Heart left ventricle (tissue), 13 donors: ENCODE results near the gene HS3ST1.

Source experiments
- POLR2A ChIP-seq, 2 donors: fragments of 450-650 bp; IDR thresholded peaks; one replicate each; pipeline ENCODE4 v1.6.1; 2017; ENCODE audit warnings: antibody characterized with exemption in 2 of 2, mild to moderate bottlenecking in 2 of 2, moderate library complexity in 2 of 2
- TF ChIP-seq, protein P1 (sequence below), 12 donors: fragments of 200-600 bp; sonication (generic) in 4 of 12; IDR thresholded peaks; one replicate each; pipeline versions ENCODE4 v1.5.0 to v1.8.0; 2018 to 2022; ENCODE audit warnings: antibody characterized with exemption in 12 of 12, mild to moderate bottlenecking in 5 of 12
- donor health status: ischemic (EF 13 %, LVEDD 7.1; RV severe dilation, severe dysfunction).
- donor health status: DM: no; HTN: yes; CAD: no.
- donor health status: DM: no; HTN: no; CAD: no.
- donor health status: ischemic (EF 25% LVEDD 6.9; RV normal size, moderate dysfunction).
- donor health status: ischemic (EF 25% LVEDD 5.7; RV mildly dilated, moderate dysfunction).
- donor health status: ischemic (EF 35%, LVEDD 5.7; RV mildly dilated, moderate dysfunction).
- donor health status: nonischemic (EF 11% LVEDD 7.7; RV severe dilation, severe dysfunction).
- donor health status: DM: yes; HTN: yes; CAD: no.
- donor health status: PGD.
- donor health status: ischemic (EF 29% LVEDD 5.4; RV normal size, mild dysfunction).
- donor health status: nonischemic (EF 23%, LVEDD 6.1; RV moderate dilation, normal function).

- TF ChIP-seq POLR2A (IDR thresholded peaks at IDR 0.05): no peak
- TF ChIP-seq, protein P1, sequence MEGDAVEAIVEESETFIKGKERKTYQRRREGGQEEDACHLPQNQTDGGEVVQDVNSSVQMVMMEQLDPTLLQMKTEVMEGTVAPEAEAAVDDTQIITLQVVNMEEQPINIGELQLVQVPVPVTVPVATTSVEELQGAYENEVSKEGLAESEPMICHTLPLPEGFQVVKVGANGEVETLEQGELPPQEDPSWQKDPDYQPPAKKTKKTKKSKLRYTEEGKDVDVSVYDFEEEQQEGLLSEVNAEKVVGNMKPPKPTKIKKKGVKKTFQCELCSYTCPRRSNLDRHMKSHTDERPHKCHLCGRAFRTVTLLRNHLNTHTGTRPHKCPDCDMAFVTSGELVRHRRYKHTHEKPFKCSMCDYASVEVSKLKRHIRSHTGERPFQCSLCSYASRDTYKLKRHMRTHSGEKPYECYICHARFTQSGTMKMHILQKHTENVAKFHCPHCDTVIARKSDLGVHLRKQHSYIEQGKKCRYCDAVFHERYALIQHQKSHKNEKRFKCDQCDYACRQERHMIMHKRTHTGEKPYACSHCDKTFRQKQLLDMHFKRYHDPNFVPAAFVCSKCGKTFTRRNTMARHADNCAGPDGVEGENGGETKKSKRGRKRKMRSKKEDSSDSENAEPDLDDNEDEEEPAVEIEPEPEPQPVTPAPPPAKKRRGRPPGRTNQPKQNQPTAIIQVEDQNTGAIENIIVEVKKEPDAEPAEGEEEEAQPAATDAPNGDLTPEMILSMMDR (IDR thresholded peaks at IDR 0.05): peak in 8 of 12 donors; percentile 7 to 43 (median 24)
Observed at GRCh38 chr4:11418610-11419009, 10.1 kb downstream of the HS3ST1 start.
